ENCODE measurements around the gene ZNF44.

DNA sequence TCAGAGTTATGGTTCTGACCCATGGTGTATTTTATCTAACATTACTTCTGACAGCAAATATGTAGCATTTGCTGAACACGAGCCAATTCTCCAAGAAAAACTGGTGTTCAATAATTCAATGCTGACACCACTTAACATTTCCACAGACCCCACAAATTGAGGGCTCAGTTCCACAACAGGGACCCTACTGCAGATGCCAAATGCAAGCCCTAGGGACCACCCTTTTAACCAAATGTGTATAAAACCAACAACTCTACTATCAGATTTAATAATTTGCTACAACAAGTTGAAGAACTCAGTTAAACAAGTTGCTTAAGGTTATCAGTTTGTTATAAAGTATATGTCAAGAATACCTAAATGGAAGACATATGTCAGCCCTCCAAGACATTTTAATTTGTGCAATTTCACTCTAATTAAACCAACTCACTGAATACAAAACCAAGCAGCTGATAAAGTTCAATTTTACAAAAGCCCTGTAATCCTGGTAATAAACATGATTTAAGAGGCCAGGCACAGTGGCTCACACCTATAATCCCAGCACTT lies 6.7 kb downstream of the ZNF44 start:
- TF ChIP-seq SP1 (IDR thresholded peaks at IDR 0.05; ENCODE audit: low read depth) (no peak), POLR2AphosphoS5 (IDR thresholded peaks at IDR 0.05; ENCODE audit: low read depth, low read length) (no peak), EZH2 (IDR thresholded peaks at IDR 0.05) (no peak), POLR2A (IDR thresholded peaks at IDR 0.05; ENCODE audit: borderline replicate concordance, extremely low read depth, insufficient read depth, insufficient read length) (no peak)
- TF ChIP-seq, protein P1, sequence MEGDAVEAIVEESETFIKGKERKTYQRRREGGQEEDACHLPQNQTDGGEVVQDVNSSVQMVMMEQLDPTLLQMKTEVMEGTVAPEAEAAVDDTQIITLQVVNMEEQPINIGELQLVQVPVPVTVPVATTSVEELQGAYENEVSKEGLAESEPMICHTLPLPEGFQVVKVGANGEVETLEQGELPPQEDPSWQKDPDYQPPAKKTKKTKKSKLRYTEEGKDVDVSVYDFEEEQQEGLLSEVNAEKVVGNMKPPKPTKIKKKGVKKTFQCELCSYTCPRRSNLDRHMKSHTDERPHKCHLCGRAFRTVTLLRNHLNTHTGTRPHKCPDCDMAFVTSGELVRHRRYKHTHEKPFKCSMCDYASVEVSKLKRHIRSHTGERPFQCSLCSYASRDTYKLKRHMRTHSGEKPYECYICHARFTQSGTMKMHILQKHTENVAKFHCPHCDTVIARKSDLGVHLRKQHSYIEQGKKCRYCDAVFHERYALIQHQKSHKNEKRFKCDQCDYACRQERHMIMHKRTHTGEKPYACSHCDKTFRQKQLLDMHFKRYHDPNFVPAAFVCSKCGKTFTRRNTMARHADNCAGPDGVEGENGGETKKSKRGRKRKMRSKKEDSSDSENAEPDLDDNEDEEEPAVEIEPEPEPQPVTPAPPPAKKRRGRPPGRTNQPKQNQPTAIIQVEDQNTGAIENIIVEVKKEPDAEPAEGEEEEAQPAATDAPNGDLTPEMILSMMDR (IDR thresholded peaks at IDR 0.05 in 2 of 3, conservative IDR thresholded peaks at IDR 0.05 in 1 of 3; ENCODE audit: borderline replicate concordance in 1 of 3, insufficient read depth in 1 of 3, low read depth in 2 of 3, low read length in 2 of 3) = no peak
- TF ChIP-seq, protein P2, sequence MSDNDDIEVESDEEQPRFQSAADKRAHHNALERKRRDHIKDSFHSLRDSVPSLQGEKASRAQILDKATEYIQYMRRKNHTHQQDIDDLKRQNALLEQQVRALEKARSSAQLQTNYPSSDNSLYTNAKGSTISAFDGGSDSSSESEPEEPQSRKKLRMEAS (IDR thresholded peaks at IDR 0.05) = no peak

All from HCT116 (cell line).